NCI-H2107 treated with DMSO at 0.1 percent for 48 hours (cell line): ENCODE results near the gene MTHFD1L.
A peak's percentile ranks its signal among the peaks of the same experiment; 100 is the strongest.

Experiments used
- DNase-seq: peaks from one replicate; lab custom pipeline; 2025; ENCODE audit not compliant: unreplicated experiment; lab: John Stamatoyannopoulos, UW

Gene MTHFD1L

GRCh38 chr6:150865043-150865405 is 478 bp upstream of the MTHFD1L start:
- DNase-seq = no peak

GRCh38 chr6:150866147-150866990 is 867 bp downstream of the MTHFD1L start:
- DNase-seq = peak; percentile 46

- DNase-seq = no peak
Observed at GRCh38 chr6:150866991-150867501, 1.5 kb downstream of the MTHFD1L start.

GRCh38 chr6:150868759-150869158 is 3.3 kb downstream of the MTHFD1L start:
- DNase-seq = no peak

- DNase-seq = no peak
Observed at GRCh38 chr6:150874179-150874578, 8.7 kb downstream of the MTHFD1L start.

GRCh38 chr6:150875841-150876240 is 10.3 kb downstream of the MTHFD1L start:
- no peak for DNase-seq

- peak; percentile 66 for DNase-seq
Observed at GRCh38 chr6:150876598-150876997, 11.1 kb downstream of the MTHFD1L start.

- DNase-seq = no peak
Observed at GRCh38 chr6:150877928-150878327, 12.4 kb downstream of the MTHFD1L start.

GRCh38 chr6:150878347-150879213 is 13.1 kb downstream of the MTHFD1L start:
- DNase-seq = no peak

GRCh38 chr6:150880336-150880735 is 14.8 kb downstream of the MTHFD1L start:
- peak; percentile 98 for DNase-seq

GRCh38 chr6:150881911-150882481 is 16.5 kb downstream of the MTHFD1L start:
- DNase-seq = no peak

- DNase-seq = no peak
Observed at GRCh38 chr6:150883521-150883920, 18.0 kb downstream of the MTHFD1L start.

GRCh38 chr6:150886155-150886554 is 20.7 kb downstream of the MTHFD1L start:
- no peak for DNase-seq

- DNase-seq = peak; percentile 63
Observed at GRCh38 chr6:150887978-150888563, 22.6 kb downstream of the MTHFD1L start.

GRCh38 chr6:150890346-150890745 is 24.8 kb downstream of the MTHFD1L start:
- DNase-seq = no peak

GRCh38 chr6:150891888-150892485 is 26.5 kb downstream of the MTHFD1L start:
- peak; percentile 85 for DNase-seq

GRCh38 chr6:150894191-150894744 is 28.8 kb downstream of the MTHFD1L start:
- no peak for DNase-seq

GRCh38 chr6:150894935-150895552 is 29.5 kb downstream of the MTHFD1L start:
- peak; percentile 66 for DNase-seq

- DNase-seq = no peak
Observed at GRCh38 chr6:150895928-150896632, 30.6 kb downstream of the MTHFD1L start.
